ENCODE measurements around the gene PLXNC1. TPM values are rescaled to one million over a fixed set of nuclear protein-coding genes. Genes with fewer than 3 reads are reported as not detected.

Gene PLXNC1
- total RNA-seq, 2 experiments from 2014 or later = 5.7 to 6.2 TPM

DNA sequence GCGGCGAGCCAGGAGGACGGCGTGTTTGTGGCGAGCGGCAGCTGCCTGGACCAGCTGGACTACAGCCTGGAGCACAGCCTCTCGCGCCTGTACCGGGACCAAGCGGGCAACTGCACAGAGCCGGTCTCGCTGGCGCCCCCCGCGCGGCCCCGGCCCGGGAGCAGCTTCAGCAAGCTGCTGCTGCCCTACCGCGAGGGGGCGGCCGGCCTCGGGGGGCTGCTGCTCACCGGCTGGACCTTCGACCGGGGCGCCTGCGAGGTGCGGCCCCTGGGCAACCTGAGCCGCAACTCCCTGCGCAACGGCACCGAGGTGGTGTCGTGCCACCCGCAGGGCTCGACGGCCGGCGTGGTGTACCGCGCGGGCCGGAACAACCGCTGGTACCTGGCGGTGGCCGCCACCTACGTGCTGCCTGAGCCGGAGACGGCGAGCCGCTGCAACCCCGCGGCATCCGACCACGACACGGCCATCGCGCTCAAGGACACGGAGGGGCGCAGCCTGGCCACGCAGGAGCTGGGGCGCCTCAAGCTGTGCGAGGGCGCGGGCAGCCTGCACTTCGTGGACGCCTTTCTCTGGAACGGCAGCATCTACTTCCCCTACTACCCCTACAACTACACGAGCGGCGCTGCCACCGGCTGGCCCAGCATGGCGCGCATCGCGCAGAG lies 873 bp downstream of the PLXNC1 start:
- POLR2A ChIA-PET = interaction anchor here (0.5 to 1.6 kb wide), 10 partner anchors 16 to 385 kb away, joined by 3 to 6 read pairs (median 3); no protein-coding TSS in a partner anchor
- Mint-ChIP-seq H3K9me3 (no peaks in the 10 kb centered on the region), H3K27me3 (peaks cover 11% of the 10 kb centered on the region), H3K36me3 (no peaks in the 10 kb centered on the region), H3K4me3 (peak overlapping the region; percentile 82), H3K4me1 (ENCODE audit: low read depth) (peaks cover 19% of the 10 kb centered on the region), H3K27ac (no peak overlapping the region)
- CTCF ChIA-PET = interaction anchor here (0.7 to 2.9 kb wide), 14 partner anchors 9 to 381 kb away, joined by 3 to 14 read pairs (median 4); no protein-coding TSS in a partner anchor
- intact Hi-C loops (cut with micrococcal nuclease) = loop anchor here (2.0 kb wide), 4 partner anchors 156 to 310 kb away; partner anchors contain the start of gene CEP83
- DNase-seq = peak; percentile 54

DNA sequence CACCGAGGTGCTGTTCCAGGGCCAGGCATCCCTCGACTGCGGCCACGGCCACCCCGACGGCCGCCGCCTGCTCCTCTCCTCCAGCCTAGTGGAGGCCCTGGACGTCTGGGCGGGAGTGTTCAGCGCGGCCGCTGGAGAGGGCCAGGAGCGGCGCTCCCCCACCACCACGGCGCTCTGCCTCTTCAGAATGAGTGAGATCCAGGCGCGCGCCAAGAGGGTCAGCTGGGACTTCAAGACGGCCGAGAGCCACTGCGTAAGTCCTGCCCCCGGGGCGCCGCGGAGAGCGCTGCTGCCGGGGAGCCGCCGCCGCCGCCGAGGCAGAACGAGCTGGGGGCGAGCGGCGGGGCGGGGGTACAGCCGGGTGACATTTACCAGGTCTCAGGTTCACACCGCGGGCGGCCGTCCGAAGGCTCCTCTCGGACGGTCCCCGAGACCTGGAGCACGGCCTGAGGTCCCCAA lies 1.4 kb downstream of the PLXNC1 start:
- intact Hi-C loops (cut with micrococcal nuclease) = loop anchor here (2.0 to 10.0 kb wide), 6 partner anchors 19 to 495 kb away; partner anchors contain the start of gene CEP83
- POLR2A ChIA-PET = interaction anchor here (0.5 to 1.5 kb wide), 7 partner anchors 15 to 230 kb away, joined by 3 to 5 read pairs (median 3); no protein-coding TSS in a partner anchor
- H3K4me3 Mint-ChIP-seq = peak overlapping the region; percentile 82
- no peaks in the 10 kb centered on the region for H3K9me3 Mint-ChIP-seq
- peak; percentile 36 for DNase-seq
- no peaks in the 10 kb centered on the region for H3K36me3 Mint-ChIP-seq
- H3K27ac Mint-ChIP-seq = no peak overlapping the region
- CTCF ChIA-PET = interaction anchor here (1.1 to 2.9 kb wide), 11 partner anchors 8 to 380 kb away, joined by 3 to 14 read pairs (median 5); no protein-coding TSS in a partner anchor
- peaks cover 11% of the 10 kb centered on the region for H3K27me3 Mint-ChIP-seq
- H3K4me1 Mint-ChIP-seq (ENCODE audit: low read depth) = peaks cover 19% of the 10 kb centered on the region

DNA sequence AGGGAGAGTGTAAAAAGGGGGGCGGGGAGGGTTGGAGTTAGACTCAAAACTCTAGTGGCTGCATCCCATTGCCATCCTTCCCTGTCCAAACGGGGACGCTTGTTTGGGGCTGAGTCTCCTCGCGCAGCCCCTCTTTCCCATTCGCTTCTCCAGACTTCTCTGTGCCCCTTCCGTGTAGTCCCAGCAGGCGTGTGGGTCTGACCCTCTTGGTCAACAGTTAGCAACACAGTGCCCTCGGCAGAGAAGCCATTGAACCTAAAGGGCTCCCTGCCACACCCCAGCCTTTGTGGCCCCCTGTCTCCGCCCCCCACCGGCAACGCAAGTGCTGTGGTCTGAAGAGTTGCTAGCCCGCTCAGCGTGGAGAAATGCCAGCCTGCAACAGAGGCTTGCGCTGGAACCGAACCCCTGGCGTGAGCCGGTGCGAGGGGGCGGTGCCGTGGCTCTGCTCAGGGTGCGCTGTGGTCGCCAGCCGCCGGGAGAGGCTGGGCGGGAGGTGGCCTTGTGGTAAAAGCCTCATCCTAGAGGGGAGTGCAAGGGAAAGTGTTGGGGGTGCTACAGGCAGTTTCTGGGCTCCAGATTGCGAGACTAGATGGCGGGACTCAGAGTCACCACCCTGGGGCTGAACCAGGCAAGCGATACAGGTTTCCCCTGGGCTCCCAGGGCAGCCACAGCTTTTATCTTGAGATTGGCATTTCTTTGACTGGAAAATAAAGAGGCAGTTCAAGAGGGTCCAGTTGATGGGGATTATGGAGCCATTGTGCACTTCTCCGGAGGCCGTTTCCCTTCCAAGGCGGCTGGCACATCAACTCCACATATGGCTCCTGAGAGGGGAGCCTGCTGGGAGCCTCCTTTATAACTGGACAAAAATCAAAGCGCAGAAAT lies 2.1 kb downstream of the PLXNC1 start:
- peak overlapping the region; percentile 82 for H3K4me3 Mint-ChIP-seq
- no peaks in the 10 kb centered on the region for H3K9me3 Mint-ChIP-seq
- peak; percentile 54 for DNase-seq
- no peak overlapping the region for H3K27ac Mint-ChIP-seq
- CTCF ChIA-PET = interaction anchor here (1.1 to 2.9 kb wide), 7 partner anchors 8 to 379 kb away, joined by 3 to 14 read pairs (median 5); no protein-coding TSS in a partner anchor
- POLR2A ChIA-PET = interaction anchor here (1.5 kb wide), 2 partner anchors 24 to 119 kb away, joined by 3 to 5 read pairs; no protein-coding TSS in a partner anchor
- no peaks in the 10 kb centered on the region for H3K36me3 Mint-ChIP-seq
- H3K4me1 Mint-ChIP-seq (ENCODE audit: low read depth) = peaks cover 19% of the 10 kb centered on the region
- intact Hi-C loops (cut with micrococcal nuclease) = loop anchor here (2.0 to 10.0 kb wide), 2 partner anchors 18 to 494 kb away; no protein-coding TSS in a partner anchor
- H3K27me3 Mint-ChIP-seq = peaks cover 11% of the 10 kb centered on the region

DNA sequence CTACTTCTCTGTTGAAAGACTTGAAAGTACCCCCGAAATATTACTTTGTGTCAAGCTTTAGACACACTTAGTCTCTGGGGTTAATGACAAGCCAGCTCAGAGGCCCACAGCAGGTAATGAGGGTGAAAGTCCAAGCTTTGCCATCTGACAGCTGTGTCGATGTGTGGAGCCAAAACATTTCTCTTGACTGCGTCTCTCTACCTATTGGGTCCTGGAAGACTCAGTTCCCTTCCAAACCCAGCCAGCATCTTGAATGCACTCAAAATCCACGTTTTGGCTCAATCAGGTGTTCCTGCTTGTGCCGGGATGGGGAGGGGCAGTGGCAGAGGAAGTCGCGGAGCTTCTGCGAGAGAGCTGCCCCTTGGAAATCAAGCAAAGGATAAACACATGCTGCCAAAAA lies 3.2 kb downstream of the PLXNC1 start:
- H3K27me3 Mint-ChIP-seq = peaks cover 8% of the 10 kb centered on the region
- intact Hi-C loops (cut with micrococcal nuclease) = loop anchor here (2.0 to 10.0 kb wide), 2 partner anchors 17 to 493 kb away; no protein-coding TSS in a partner anchor
- ChIA-PET POLR2A (interaction anchor here (1.2 kb wide), 1 partner anchor 54 kb away, joined by 4 read pairs; no protein-coding TSS in a partner anchor), CTCF (interaction anchor here (1.0 to 1.7 kb wide), 3 partner anchors 17 to 378 kb away, joined by 3 to 5 read pairs (median 3); no protein-coding TSS in a partner anchor)
- H3K27ac Mint-ChIP-seq = no peak overlapping the region
- peaks cover 19% of the 10 kb centered on the region for H3K4me1 Mint-ChIP-seq (ENCODE audit: low read depth)
- H3K4me3 Mint-ChIP-seq = no peak overlapping the region
- H3K9me3 Mint-ChIP-seq = no peaks in the 10 kb centered on the region
- no peaks in the 10 kb centered on the region for H3K36me3 Mint-ChIP-seq
- DNase-seq = no peak

DNA sequence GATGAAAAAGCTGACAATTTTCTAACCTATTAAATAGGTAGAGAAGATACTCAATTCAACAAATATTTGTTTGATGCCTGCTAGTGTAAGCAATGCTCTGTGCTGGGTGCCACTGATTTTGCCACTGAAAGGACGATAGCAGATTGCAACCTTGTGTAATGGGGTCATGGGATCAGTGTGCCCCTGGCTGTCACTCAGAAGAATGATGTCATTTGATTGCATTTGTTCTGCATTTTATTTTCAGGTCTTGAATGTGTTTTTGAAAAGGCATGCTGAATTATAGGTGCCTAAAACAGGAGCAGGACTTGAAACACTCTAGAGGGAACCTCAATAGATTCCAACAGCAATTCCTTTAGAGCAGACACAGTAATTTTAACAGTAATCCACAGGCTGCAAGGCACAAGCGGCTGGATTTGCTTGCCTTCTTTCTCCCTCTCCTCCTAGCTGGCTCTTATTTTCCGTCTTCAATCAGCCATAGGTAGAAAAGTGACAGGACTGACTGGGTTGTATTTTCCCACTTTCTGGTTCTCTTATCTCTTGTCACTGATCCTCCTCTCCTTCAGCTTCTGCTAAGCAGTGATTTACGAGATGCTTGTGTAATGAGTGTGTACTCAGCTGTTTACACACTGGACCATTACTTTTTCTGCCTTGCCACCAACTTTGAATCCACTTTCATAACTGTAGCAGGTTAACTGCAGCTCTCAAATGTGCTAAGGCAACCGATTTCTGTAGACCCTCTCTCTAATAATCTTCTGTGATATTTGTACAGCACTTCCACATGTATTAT lies 4.1 kb downstream of the PLXNC1 start:
- H3K27me3 Mint-ChIP-seq = peaks cover under 1% of the 10 kb centered on the region
- H3K9me3 Mint-ChIP-seq = no peaks in the 10 kb centered on the region
- peaks cover 26% of the 10 kb centered on the region for H3K4me1 Mint-ChIP-seq (ENCODE audit: low read depth)

DNA sequence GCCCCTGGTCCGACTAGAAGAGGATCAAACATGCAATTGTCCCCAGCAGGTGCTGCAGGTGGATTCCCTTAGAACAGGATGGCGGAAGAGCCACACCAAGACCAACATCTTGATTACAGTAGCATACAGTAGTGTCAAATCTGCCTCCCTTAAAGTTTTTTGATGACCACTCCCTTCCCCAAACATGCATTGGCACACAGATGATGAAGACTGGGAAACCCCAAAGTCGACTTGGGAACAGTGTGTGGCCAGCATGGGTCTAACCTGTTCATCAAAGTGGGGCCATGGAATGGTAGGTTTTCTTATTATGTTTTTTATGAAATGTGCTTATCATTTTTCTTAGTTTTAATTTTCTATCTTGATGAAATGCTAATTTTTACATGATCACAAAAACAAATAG lies 8.8 kb downstream of the PLXNC1 start:
- intact Hi-C loops (cut with micrococcal nuclease) = loop anchor here (10.0 kb wide), 1 partner anchor 488 kb away; no protein-coding TSS in a partner anchor
- Mint-ChIP-seq H3K9me3 (no peaks in the 10 kb centered on the region), H3K4me3 (no peak overlapping the region), H3K27me3 (no peaks in the 10 kb centered on the region), H3K36me3 (no peaks in the 10 kb centered on the region), H3K4me1 (ENCODE audit: low read depth) (peaks cover 19% of the 10 kb centered on the region), H3K27ac (no peak overlapping the region)
- CTCF ChIA-PET = interaction anchor here (1.8 kb wide), 1 partner anchor 23 kb away, joined by 5 read pairs; no protein-coding TSS in a partner anchor
- DNase-seq = no peak
- POLR2A ChIA-PET = interaction anchor here (1.1 kb wide), 1 partner anchor 10 kb away, joined by 3 read pairs; no protein-coding TSS in a partner anchor

More for the DNA sequence above, 4.1 kb downstream of the PLXNC1 start:
- no peaks in the 10 kb centered on the region for H3K36me3 Mint-ChIP-seq
- DNase-seq = no peak
- CTCF ChIA-PET = interaction anchor here (1.0 to 2.4 kb wide), 5 partner anchors 16 to 377 kb away, joined by 3 to 8 read pairs (median 3); no protein-coding TSS in a partner anchor
- no peak overlapping the region for H3K27ac Mint-ChIP-seq
- POLR2A ChIA-PET = interaction anchor here (1.2 kb wide), 1 partner anchor 53 kb away, joined by 4 read pairs; no protein-coding TSS in a partner anchor
- no peak overlapping the region for H3K4me3 Mint-ChIP-seq
- intact Hi-C loops (cut with micrococcal nuclease) = loop anchor here (10.0 kb wide), 1 partner anchor 492 kb away; no protein-coding TSS in a partner anchor

DNA sequence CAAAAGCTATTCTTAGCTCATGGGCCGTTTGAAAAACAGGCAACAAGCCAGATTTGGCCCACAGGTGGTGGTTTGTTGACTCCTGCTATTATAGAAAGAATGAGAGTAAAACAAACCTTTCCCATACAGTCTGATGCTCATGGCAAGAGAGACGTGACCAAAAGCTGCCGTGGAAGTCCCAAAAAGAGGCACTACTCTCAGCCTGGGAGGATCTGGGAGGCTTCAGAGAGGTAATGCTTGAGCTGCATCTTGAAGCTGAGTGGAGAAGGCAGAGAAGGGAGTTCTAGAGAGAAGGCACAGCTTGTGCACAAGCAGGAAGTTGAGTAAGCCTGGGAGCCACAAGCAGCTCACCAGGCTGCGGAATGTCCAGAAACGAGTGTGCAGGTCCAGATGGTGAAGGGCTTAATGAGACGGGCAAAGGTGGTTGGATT lies 9.6 kb downstream of the PLXNC1 start:
- Mint-ChIP-seq H3K27ac (no peak overlapping the region), H3K4me1 (ENCODE audit: low read depth) (peaks cover 17% of the 10 kb centered on the region), H3K9me3 (no peaks in the 10 kb centered on the region), H3K27me3 (no peaks in the 10 kb centered on the region), H3K4me3 (no peak overlapping the region), H3K36me3 (no peaks in the 10 kb centered on the region)
- no peak for DNase-seq
- ChIA-PET POLR2A (interaction anchor here (1.1 kb wide), 1 partner anchor 9 kb away, joined by 3 read pairs; no protein-coding TSS in a partner anchor), CTCF (interaction anchor here (0.7 kb wide), 1 partner anchor 8 kb away, joined by 5 read pairs; no protein-coding TSS in a partner anchor)
- intact Hi-C loops (cut with micrococcal nuclease) = loop anchor here (10.0 kb wide), 1 partner anchor 487 kb away; no protein-coding TSS in a partner anchor

DNA sequence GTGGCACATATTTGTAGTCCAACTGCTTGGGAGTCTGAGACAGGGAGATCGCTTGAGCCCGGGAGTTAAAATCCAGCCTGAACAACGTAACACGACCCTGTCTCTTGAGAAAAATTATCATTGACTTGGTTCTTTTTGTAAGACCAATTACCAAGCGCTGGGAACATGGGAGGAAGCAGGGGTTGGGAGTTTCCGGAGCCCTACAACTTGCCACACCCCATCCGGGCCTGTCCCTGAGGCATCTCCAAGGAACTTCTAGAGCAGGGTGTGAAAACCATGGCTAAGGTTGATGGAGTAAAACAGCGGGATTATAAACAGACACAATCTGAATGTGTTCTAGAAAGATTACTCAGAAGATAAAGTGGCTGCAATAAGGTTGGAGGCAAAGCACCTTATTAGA lies 10.3 kb downstream of the PLXNC1 start:
- Mint-ChIP-seq H3K4me1 (ENCODE audit: low read depth) (peaks cover 17% of the 10 kb centered on the region), H3K9me3 (no peaks in the 10 kb centered on the region), H3K36me3 (no peaks in the 10 kb centered on the region), H3K4me3 (no peak overlapping the region), H3K27ac (no peak overlapping the region), H3K27me3 (no peaks in the 10 kb centered on the region)
- intact Hi-C loops (cut with micrococcal nuclease) = loop anchor here (10.0 kb wide), 1 partner anchor 486 kb away; no protein-coding TSS in a partner anchor
- no peak for DNase-seq
- ChIA-PET POLR2A (no interaction called here), CTCF (interaction anchor here (0.7 kb wide), 1 partner anchor 9 kb away, joined by 5 read pairs; no protein-coding TSS in a partner anchor)

DNA sequence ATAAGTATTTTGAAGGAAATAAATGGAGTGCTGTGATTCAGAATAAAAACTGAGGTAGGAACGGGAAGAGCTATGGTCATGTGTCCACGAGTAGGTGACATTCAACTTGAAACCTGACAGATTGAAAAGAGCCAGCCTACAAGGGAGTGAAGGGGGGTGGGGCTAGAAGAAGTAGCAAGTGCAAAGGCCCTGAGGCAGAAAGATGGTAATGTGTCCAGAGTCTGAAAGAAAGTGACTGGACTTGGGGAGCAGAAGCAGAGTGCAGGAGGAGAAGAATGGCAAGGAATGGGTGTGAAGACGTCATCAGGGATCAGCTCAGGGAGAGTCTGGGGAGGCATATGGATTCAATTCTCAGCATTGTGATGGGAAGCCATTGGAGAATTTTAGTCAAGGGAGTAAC lies 13.7 kb downstream of the PLXNC1 start:
- no peak overlapping the region for H3K4me3 Mint-ChIP-seq
- POLR2A ChIA-PET = no interaction called here
- no peaks in the 10 kb centered on the region for H3K27me3 Mint-ChIP-seq
- no peak for DNase-seq
- CTCF ChIA-PET = no interaction called here
- H3K4me1 Mint-ChIP-seq (ENCODE audit: low read depth) = peaks cover 21% of the 10 kb centered on the region
- no peak overlapping the region for H3K27ac Mint-ChIP-seq
- H3K36me3 Mint-ChIP-seq = no peaks in the 10 kb centered on the region
- intact Hi-C loops (cut with micrococcal nuclease) = no loop called here
- H3K9me3 Mint-ChIP-seq = no peaks in the 10 kb centered on the region

DNA sequence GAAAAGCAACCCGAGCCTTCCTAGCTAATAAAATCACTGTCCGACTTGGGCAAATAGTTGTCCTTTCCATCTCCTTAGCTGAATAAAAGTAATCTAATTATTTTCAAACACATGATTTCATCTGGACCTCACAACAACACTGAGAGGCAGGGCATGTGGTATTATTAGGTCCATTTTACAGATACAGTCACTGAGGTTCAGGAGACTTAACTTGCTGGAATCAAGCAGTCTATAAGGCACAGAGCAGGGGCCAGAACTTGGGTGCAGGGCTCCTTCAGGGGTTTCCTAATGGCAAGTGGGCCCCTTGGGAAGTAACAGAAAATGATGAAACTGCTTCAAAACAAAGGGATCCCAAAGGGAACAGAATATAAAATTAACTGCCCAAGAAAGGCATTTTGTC lies 15.5 kb downstream of the PLXNC1 start:
- Mint-ChIP-seq H3K36me3 (no peaks in the 10 kb centered on the region), H3K9me3 (no peaks in the 10 kb centered on the region), H3K27me3 (no peaks in the 10 kb centered on the region)

More for the DNA sequence above, 15.5 kb downstream of the PLXNC1 start:
- Mint-ChIP-seq H3K27ac (no peak overlapping the region), H3K4me3 (no peak overlapping the region), H3K4me1 (ENCODE audit: low read depth) (peaks cover 9% of the 10 kb centered on the region)
- ChIA-PET CTCF (no interaction called here), POLR2A (no interaction called here)
- intact Hi-C loops (cut with micrococcal nuclease) = no loop called here
- DNase-seq = no peak

Measured in activated CD4-positive, alpha-beta memory T cell treated with anti-CD3 and anti-CD28 coated beads for 36 hours (primary cell).